Measurements from ENCODE around the gene CSRNP3.

CSRNP3 gene

GRCh38 chr2:165692906-165693305 is 223.4 kb downstream of the CSRNP3 start:
- DNase-seq = no peak

- no peak for DNase-seq
These were observed 224.3 kb downstream of the CSRNP3 start for GRCh38 chr2:165693838-165694237.

- DNase-seq = no peak
These were observed 228.4 kb downstream of the CSRNP3 start for GRCh38 chr2:165697748-165698443.

GRCh38 chr2:165698444-165698884 is 229.0 kb downstream of the CSRNP3 start:
- peak; percentile 13 for DNase-seq

GRCh38 chr2:165699946-165700345 is 230.4 kb downstream of the CSRNP3 start:
- no peak for DNase-seq

GRCh38 chr2:165700531-165700930 is 231.0 kb downstream of the CSRNP3 start:
- DNase-seq = no peak

GRCh38 chr2:165701147-165701546 is 231.6 kb downstream of the CSRNP3 start:
- DNase-seq = no peak

GRCh38 chr2:165706960-165707487 is 237.5 kb downstream of the CSRNP3 start:
- DNase-seq = no peak

- no peak for DNase-seq
These were observed 246.6 kb downstream of the CSRNP3 start for GRCh38 chr2:165716091-165716490.

- no peak for DNase-seq
These were observed 249.2 kb downstream of the CSRNP3 start for GRCh38 chr2:165718610-165719210.

- no peak for DNase-seq
These were observed 251.0 kb downstream of the CSRNP3 start for GRCh38 chr2:165720511-165720910.

- DNase-seq = no peak
These were observed 255.9 kb downstream of the CSRNP3 start for GRCh38 chr2:165725421-165725820.
